Left ventricle myocardium inferior (tissue), 1 donor: Measurements from ENCODE around the gene CRISP1. TPM values are rescaled to one million over a fixed set of nuclear protein-coding genes. Genes with fewer than 3 reads are reported as not detected.
"Not testable (repeated sequence)": the region's sequence is repeated elsewhere in the genome, so short reads cannot be mapped to it uniquely, and the experiment has no call there.

Experiments used
- DNase-seq: peaks from one replicate; pipeline ENCODE4 v3.0.0-alpha.2; 2020
- H3K27ac ChIP-seq: fragments of 200-600 bp; replicated peaks from 2 replicates; pipeline ENCODE4 v1.8.0; 2021
- H3K27me3 ChIP-seq: fragments of 200-600 bp; 2 replicates; pipeline ENCODE4 v1.8.0; 2021; ENCODE audit warnings: low read depth
- H3K36me3 ChIP-seq: fragments of 200-600 bp; 2 replicates; pipeline ENCODE4 v1.8.0; 2021
- H3K4me1 ChIP-seq: fragments of 200-600 bp; 2 replicates; pipeline ENCODE4 v1.8.0; 2021
- H3K4me3 ChIP-seq: fragments of 200-600 bp; 2 replicates; pipeline ENCODE4 v1.8.0; 2021; ENCODE audit warnings: mild to moderate bottlenecking, moderate library complexity
- H3K9me3 ChIP-seq: fragments of 200-600 bp; replicated peaks from 2 replicates; pipeline ENCODE4 v1.8.0; 2021
- CTCF ChIP-seq: fragments of 200-600 bp; IDR thresholded peaks from 2 replicates; pipeline ENCODE4 v1.8.0; 2021; ENCODE audit warnings: antibody characterized with exemption, mild to moderate bottlenecking, borderline replicate concordance
- intact Hi-C: fragments of 100-400 bp; cut with micrococcal nuclease; formaldehyde crosslinking; loops from one replicate; pipeline ENCODE4 v1.11.0; 2022
- total RNA-seq: library from RNA; stranded (reverse); fragmentation: NEBNext Ultra II Directional; extraction: Animal tissue kit (Norgen Biotek cat#: 25700); gene quantifications from one replicate; pipeline ENCODE4 v1.2.1, GENCODE V29; 2021
- donor health status: DM: no; HTN: yes; CAD: no; lungs with severe emphysema.

The CRISP1 gene
- total RNA-seq, 1 donor from 2014 or later = not detected

GRCh38 chr6:49909563-49909962 is 43.2 kb upstream of the CRISP1 start:
- H3K36me3 ChIP-seq = no peaks in the 10 kb centered on the region

GRCh38 chr6:49906526-49906925 is 40.2 kb upstream of the CRISP1 start:
- Histone ChIP-seq H3K27me3 (no peaks in the 10 kb centered on the region), H3K27ac (no peak overlapping the region), H3K4me3 (no peak overlapping the region), H3K36me3 (no peaks in the 10 kb centered on the region), H3K9me3 (no peaks in the 10 kb centered on the region), H3K4me1 (no peaks in the 10 kb centered on the region)
- intact Hi-C loops = no loop called here
- no peak for DNase-seq
- no peak for TF ChIP-seq CTCF

More at GRCh38 chr6:49909563-49909962, 43.2 kb upstream of the CRISP1 start:
- DNase-seq = no peak
- Histone ChIP-seq H3K27ac (no peak overlapping the region), H3K4me3 (no peak overlapping the region), H3K4me1 (peaks cover 2% of the 10 kb centered on the region), H3K9me3 (no peaks in the 10 kb centered on the region), H3K27me3 (no peaks in the 10 kb centered on the region)
- no peak for TF ChIP-seq CTCF
- intact Hi-C loops = no loop called here

- Histone ChIP-seq H3K4me1 (no peaks in the 10 kb centered on the region), H3K4me3 (no peak overlapping the region), H3K27me3 (no peaks in the 10 kb centered on the region), H3K9me3 (no peaks in the 10 kb centered on the region), H3K27ac (no peak overlapping the region), H3K36me3 (no peaks in the 10 kb centered on the region)
- intact Hi-C loops = no loop called here
- TF ChIP-seq CTCF = no peak
- no peak for DNase-seq
These were observed 39.0 kb upstream of the CRISP1 start for GRCh38 chr6:49905296-49905695.

GRCh38 chr6:49902856-49903255 is 36.5 kb upstream of the CRISP1 start:
- Histone ChIP-seq H3K36me3 (no peaks in the 10 kb centered on the region), H3K27me3 (no peaks in the 10 kb centered on the region), H3K4me3 (no peak overlapping the region), H3K9me3 (no peaks in the 10 kb centered on the region), H3K4me1 (no peaks in the 10 kb centered on the region), H3K27ac (no peak overlapping the region)
- no peak for TF ChIP-seq CTCF
- no peak for DNase-seq
- intact Hi-C loops = no loop called here

GRCh38 chr6:49898904-49899566 is 32.7 kb upstream of the CRISP1 start:
- Histone ChIP-seq H3K4me1 (no peaks in the 10 kb centered on the region), H3K36me3 (no peaks in the 10 kb centered on the region), H3K27me3 (no peaks in the 10 kb centered on the region), H3K4me3 (no peak overlapping the region), H3K27ac (no peak overlapping the region), H3K9me3 (peaks cover 23% of the 10 kb centered on the region)
- no peak for DNase-seq
- no peak for TF ChIP-seq CTCF
- intact Hi-C loops = no loop called here

- H3K27ac ChIP-seq, intact Hi-C loops, H3K4me3 ChIP-seq, DNase-seq, H3K4me1 ChIP-seq, H3K36me3 ChIP-seq: not testable (repeated sequence)
- H3K9me3 ChIP-seq = peaks cover 23% of the 10 kb centered on the region
- peaks cover 15% of the 10 kb centered on the region for H3K27me3 ChIP-seq
These were observed 29.2 kb upstream of the CRISP1 start for GRCh38 chr6:49895553-49895952.
